Measurements from ENCODE around the gene SAMD5.
"Not testable (repeated sequence)": the region's sequence is repeated elsewhere in the genome, so short reads cannot be mapped to it uniquely, and the experiment has no call there.

SAMD5 gene

GRCh38 chr6:147528511-147529145, 20.1 kb downstream of the SAMD5 start:
- DNase-seq (ENCODE audit: low read depth in 2 of 2): no peak

- DNase-seq (ENCODE audit: low read depth in 2 of 2): no peak
Measured at GRCh38 chr6:147530132-147531060, 21.9 kb downstream of the SAMD5 start.

- no peak for DNase-seq (ENCODE audit: low read depth in 2 of 2)
Measured at GRCh38 chr6:147531321-147531720, 22.8 kb downstream of the SAMD5 start.

GRCh38 chr6:147534116-147534860, 25.8 kb downstream of the SAMD5 start:
- no peak for DNase-seq (ENCODE audit: low read depth in 2 of 2)

- no peak for DNase-seq (ENCODE audit: low read depth in 2 of 2)
Measured at GRCh38 chr6:147538821-147539220, 30.3 kb downstream of the SAMD5 start.

- no peak for DNase-seq (ENCODE audit: low read depth in 2 of 2)
Measured at GRCh38 chr6:147540075-147540474, 31.6 kb downstream of the SAMD5 start.

- not testable (repeated sequence) for DNase-seq (ENCODE audit: low read depth in 2 of 2)
Measured at GRCh38 chr6:147542436-147542835, 33.9 kb downstream of the SAMD5 start.

- DNase-seq (ENCODE audit: low read depth in 2 of 2): no peak
Measured at GRCh38 chr6:147544420-147544819, 35.9 kb downstream of the SAMD5 start.

- no peak for DNase-seq (ENCODE audit: low read depth in 2 of 2)
Measured at GRCh38 chr6:147546501-147547368, 38.2 kb downstream of the SAMD5 start.

GRCh38 chr6:147547369-147547902, 38.9 kb downstream of the SAMD5 start:
- DNase-seq (ENCODE audit: low read depth in 2 of 2): no peak

- DNase-seq (ENCODE audit: low read depth in 2 of 2): no peak
Measured at GRCh38 chr6:147548921-147549475, 40.5 kb downstream of the SAMD5 start.

GRCh38 chr6:147549531-147549930, 41.0 kb downstream of the SAMD5 start:
- no peak for DNase-seq (ENCODE audit: low read depth in 2 of 2)

GRCh38 chr6:147551976-147552375, 43.5 kb downstream of the SAMD5 start:
- no peak for DNase-seq (ENCODE audit: low read depth in 2 of 2)

- DNase-seq (ENCODE audit: low read depth in 2 of 2): no peak
Measured at GRCh38 chr6:147553099-147553498, 44.6 kb downstream of the SAMD5 start.

GRCh38 chr6:147554281-147554680, 45.8 kb downstream of the SAMD5 start:
- no peak for DNase-seq (ENCODE audit: low read depth in 2 of 2)

- DNase-seq (ENCODE audit: low read depth in 2 of 2): no peak
Measured at GRCh38 chr6:147559006-147559405, 50.5 kb downstream of the SAMD5 start.

- no peak for DNase-seq (ENCODE audit: low read depth in 2 of 2)
Measured at GRCh38 chr6:147560670-147561069, 52.2 kb downstream of the SAMD5 start.

GRCh38 chr6:147561726-147562125, 53.2 kb downstream of the SAMD5 start:
- DNase-seq (ENCODE audit: low read depth in 2 of 2): no peak

GRCh38 chr6:147563472-147563871, 55.0 kb downstream of the SAMD5 start:
- no peak for DNase-seq (ENCODE audit: low read depth in 2 of 2)

GRCh38 chr6:147564556-147564955, 56.1 kb downstream of the SAMD5 start:
- no peak for DNase-seq (ENCODE audit: low read depth in 2 of 2)
